NCI-H1694 treated with DMSO at 0.1 percent for 48 hours (cell line): ENCODE measurements around the gene PRODH2.
A peak's percentile ranks its signal among the peaks of the same experiment; 100 is the strongest.

Experiments used
- DNase-seq: peaks from one replicate; lab custom pipeline; 2025; lab: John Stamatoyannopoulos, UW

PRODH2 gene

DNA sequence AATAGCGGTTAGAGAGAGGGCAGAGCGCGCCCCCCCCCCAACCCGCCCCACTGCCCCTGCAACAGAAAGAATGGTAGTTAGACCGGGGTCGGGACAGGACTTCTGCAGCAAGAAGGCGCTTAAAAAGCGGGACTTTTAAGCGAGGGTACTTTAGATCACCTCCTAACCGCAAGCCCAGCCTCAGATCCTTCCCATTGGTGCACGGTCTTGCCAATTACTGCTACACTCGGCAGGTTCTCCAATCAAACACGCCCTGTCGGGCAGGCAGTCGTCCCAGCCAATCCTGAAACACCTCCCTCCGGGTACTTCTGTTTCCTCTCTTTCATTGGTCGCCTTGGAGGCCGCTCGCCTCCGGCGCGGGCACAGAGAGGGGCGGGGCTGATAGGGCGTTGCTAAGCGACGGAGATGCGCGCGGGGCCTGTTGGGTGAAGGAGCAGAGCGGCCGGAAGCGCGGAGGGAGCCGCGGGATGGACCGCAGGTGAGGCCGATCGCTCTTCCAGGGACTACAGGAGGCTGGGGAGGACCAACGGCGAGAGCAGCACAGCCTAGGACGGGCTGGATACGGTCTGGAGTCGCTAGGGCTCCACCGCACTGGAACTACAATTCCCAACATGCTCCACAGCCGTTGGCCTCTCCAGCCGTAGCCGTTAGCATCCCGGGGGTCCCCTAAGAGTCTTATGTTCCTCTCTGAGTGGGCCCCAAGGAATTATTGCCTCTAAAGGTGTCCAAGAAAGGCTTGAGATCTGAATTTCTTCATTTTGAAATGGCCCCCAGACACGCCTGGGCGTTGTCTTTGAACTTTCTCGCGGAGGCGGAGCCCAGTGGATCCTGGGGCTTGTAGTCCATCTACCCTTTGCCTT, 54.7 kb downstream of the PRODH2 start, which contains the start of gene PROSER3:
PROSER3 (plus strand) TSS at position 428 of the 860 bp plus-strand sequence; CDS start at position 468, 40 bp downstream.
- peak; percentile 99 for DNase-seq

DNA sequence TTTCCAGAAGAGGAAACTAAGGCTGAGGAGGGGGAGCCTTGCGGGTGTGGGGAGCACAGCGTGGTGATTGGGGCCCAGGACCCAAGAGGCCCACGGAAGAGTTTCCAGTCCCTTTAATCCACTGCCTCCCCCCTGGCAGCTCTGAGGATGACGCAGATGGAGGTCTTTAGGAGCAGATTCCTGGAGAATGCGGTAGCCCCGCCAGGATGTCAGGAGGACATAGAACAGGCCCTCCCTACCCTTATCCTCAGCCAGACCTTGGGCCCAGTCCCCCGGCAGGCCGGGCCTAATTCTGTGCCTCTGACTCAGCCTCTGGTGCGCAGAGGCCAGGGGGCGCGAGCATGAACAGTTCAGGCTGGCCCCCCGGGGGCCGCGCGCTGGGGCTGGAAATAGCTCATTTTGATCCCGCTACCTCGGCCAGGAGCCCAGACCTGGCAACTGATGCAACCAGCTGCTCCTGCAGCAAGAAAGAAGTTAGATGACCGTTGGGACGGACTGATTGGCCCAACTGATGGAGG, 55.4 kb downstream of the PRODH2 start:
- DNase-seq = peak; percentile 46

- DNase-seq = no peak
Observed at GRCh38 chr19:35756377-35757230, 56.0 kb downstream of the PRODH2 start, which contains the start of gene HSPB6. Gene HSPB6, minus strand, starts transcription at chr19:35757029. Its CDS starts 21 bp downstream, at chr19:35757008.

DNA sequence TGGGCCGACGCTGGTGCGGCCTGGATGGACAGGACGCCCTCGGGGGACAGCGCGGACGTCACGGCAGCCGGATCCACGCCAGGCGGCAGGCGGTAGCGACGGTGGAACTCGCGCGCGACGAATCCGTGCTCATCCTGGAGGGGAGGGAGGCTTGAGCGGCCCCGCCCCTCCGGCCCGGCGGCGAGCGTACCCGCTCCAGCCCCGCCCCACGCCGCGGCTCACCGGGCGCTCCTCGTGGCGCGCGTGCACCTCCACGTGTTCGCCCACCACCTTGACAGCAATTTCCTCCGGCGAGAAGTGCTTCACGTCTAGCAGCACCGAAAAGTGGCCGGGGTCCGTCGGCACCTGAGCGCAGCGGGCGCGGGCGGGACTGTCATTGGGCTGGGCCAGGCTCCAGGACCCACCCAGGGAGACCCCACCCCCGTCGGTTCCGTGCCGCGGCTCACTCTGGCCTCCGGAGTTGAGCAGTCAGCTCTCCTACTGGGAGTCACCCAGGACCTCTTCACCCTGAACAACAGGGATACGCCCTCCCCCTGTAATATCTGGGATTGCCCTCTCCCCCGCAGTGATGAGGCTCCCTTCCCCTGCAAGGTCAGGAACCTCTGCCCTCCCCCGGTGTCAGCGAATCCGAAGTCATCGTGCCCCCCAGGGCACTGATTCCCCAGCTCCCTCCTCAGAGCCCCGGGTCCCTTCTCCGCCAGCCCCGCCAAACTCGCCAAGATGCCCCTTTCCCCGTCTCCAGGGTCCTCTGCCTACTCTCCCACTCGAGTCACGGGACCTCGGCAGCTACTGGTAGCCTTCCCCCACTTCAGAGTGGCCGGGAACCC, 56.9 kb downstream of the PRODH2 start:
- DNase-seq = no peak

- DNase-seq = no peak
Observed at GRCh38 chr19:35755131-35755549, 57.5 kb downstream of the PRODH2 start.

- DNase-seq = no peak
Observed at GRCh38 chr19:35754370-35755130, 58.1 kb downstream of the PRODH2 start.

DNA sequence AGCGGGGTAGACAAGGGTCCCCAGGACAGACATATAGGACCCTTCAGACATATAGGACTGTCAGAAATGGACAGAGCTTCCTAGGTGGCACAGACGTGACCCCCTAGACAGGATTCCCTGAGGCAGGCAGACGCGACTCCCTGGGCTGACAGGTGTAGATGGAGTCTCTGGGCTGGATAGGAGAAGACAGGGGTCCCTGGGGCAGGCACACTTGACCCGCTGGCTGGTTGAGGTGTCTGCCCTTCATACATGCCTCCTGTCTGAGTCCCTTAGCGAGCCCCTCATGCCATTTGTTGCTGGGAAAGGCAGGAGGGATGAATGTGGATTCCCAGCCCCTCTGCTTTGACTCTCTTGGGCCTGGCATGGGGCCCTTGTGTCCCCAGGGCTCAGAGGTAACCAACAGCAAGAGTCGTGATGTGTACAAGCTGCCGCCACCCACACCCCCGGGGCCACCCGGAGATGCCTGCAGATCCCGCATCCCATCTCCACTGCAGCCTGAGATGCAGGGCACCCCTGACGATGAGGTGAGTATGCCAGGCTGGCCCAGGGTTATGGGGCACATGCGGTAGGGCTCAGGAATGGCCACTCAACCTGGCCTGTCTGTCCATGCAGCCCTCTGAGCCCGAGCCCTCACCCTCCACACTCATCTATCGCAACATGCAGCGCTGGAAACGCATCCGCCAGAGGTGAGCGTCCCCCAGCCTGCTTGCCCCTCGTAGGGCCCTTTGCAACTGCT, 58.8 kb downstream of the PRODH2 start:
- DNase-seq = no peak

DNA sequence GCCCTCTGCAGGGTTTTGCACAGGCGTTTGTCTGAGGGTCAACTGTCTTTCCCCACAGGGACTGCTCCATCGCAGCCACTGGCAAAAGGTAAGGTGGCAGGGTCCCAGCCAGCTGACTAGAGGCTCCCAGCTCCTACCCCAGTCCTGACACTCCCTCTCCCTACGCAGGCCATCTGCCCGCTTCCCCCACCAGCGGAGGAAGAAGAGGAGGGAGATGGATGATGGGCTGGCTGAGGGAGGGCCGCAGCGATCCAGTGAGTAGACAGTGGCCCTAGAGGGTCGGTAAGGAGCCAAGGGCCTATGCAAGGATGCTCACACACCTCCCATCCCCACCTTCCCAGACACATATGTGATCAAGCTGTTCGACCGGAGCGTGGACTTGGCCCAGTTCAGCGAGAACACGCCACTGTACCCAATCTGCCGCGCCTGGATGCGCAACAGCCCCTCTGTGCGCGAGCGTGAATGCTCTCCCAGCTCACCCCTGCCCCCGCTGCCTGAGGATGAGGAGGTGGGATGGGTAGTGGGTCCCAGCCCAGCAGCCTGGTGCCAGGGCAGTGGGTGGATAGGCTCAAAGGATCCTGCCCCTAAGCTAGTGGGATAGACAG, 59.8 kb downstream of the PRODH2 start:
- no peak for DNase-seq

DNA sequence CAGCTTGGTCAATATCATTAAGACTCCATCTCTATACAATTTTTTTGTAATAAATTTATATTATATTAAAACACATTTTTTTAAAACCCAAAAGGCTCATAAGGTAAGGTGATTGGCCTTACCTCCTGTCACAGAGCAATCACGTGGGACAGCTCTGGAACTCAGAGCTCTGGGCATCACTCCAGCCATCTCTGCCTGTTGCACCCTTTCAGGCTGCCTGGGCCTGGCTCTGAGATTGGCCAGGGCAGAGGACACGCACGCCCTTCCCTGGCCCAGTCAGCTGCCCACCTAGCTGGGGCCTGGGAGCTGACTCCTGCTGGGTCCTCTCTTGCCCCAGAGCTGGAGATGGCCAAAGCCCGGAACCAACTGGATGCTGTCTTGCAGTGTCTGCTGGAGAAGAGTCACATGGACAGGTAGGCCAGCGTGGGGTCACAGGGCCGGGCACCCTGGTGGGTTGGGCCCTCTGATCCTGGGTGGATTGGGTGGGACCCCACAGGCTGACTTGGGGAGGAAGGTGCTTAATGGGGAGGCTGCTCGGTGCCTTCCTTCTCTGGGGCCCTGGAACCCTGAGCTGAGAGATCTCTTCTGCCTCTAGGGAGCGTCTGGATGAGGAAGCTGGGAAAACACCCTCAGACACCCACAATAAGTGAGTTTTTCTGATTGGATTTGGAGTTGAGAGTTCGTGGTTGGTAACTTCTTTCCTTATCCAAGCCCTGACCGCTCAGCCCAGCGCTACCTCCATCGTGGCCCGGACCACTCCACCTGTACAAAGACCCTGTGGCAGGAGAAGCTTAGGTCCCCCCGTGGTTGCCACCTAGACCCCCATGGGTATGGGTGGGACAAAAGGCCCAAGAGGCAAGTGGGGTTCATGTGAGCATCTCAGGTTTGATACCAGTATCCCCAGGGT, 60.6 kb downstream of the PRODH2 start:
- no peak for DNase-seq

GRCh38 chr19:35750167-35750566, 62.5 kb downstream of the PRODH2 start:
- DNase-seq = no peak
